H1 (cell line): Measurements from ENCODE around the gene NXT1. TPM values are rescaled to one million over a fixed set of nuclear protein-coding genes. Genes with fewer than 3 reads are reported as not detected.

Experiments
- CTCF ChIA-PET: fragments of 300-600 bp; sonication (Branson Sonifier 250); formaldehyde crosslinking; loops from one replicate; lab custom pipeline; 2021; ENCODE audit not compliant: partially characterized antibody; lab: Charles Lee
- POLR2A ChIA-PET: fragments of 300-600 bp; sonication (Branson Sonifier 250); formaldehyde crosslinking; loops from one replicate; lab custom pipeline; 2021; ENCODE audit warnings: inconsistent platforms; ENCODE audit not compliant: partially characterized antibody; lab: Charles Lee
- DNase-seq, 2 experiments: peaks; one replicate each; pipeline versions ENCODE4 v3.0.0 to v3.0.0-alpha.2; 2010 to 2022; ENCODE audit warnings: low spot score in 2 of 2, low read depth in 1 of 2, mixed read lengths in 1 of 2
- FAIRE-seq: peaks from 2 replicates; lab custom pipeline; 2011; peaks lifted over from hg19 to GRCh38; lab: Jason Lieb, UNC
- H2AFZ ChIP-seq: 2 replicates; pipeline ENCODE4 v1.8.1; 2012; ENCODE audit warnings: low read length, inconsistent platforms
- H2AK5ac ChIP-seq: 2 replicates; pipeline ENCODE4 v1.6.1; 2013; ENCODE audit warnings: low read depth, low read length
- H2BK120ac ChIP-seq: replicated peaks from 2 replicates; pipeline ENCODE3; 2013; ENCODE audit warnings: low read depth, low read length, inconsistent platforms
- H2BK12ac ChIP-seq: 2 replicates; pipeline ENCODE4 v1.6.1; 2013; ENCODE audit warnings: low read depth, low read length
- H2BK15ac ChIP-seq: 2 replicates; pipeline ENCODE4 v1.6.1; 2013; ENCODE audit warnings: low read length
- H2BK20ac ChIP-seq: 2 replicates; pipeline ENCODE4 v1.6.1; 2013; ENCODE audit warnings: low read length
- H2BK5ac ChIP-seq: 2 replicates; pipeline ENCODE4 v1.6.1; 2013; ENCODE audit warnings: low read depth, low read length
- H3K14ac ChIP-seq: 2 replicates; pipeline ENCODE4 v1.6.1; 2013; ENCODE audit warnings: inconsistent platforms; ENCODE audit not compliant: insufficient read length
- H3K18ac ChIP-seq: 2 replicates; pipeline ENCODE4 v1.6.1; 2013; ENCODE audit warnings: low read length; ENCODE audit errors: extremely low read depth
- H3K23ac ChIP-seq: 2 replicates; pipeline ENCODE4 v1.6.1; 2013; ENCODE audit warnings: inconsistent platforms; ENCODE audit not compliant: insufficient read length
- H3K23me2 ChIP-seq: 2 replicates; pipeline ENCODE4 v1.6.1; 2013; ENCODE audit warnings: low read depth, low read length
- H3K27ac ChIP-seq: 2 replicates; pipeline ENCODE4 v1.6.1; 2011; ENCODE audit warnings: low read depth, low read length, inconsistent platforms
- H3K27me3 ChIP-seq, 4 experiments: replicated peaks in 1 of 4; 1 replicate in 1 of 4; 2 replicates in 3 of 4; pipeline versions ENCODE4 v1.6.1 to v1.8.1; 2011 to 2013; ENCODE audit warnings: low read length in 3 of 4, mild to moderate bottlenecking in 3 of 4, inconsistent platforms in 2 of 4, mixed read lengths in 2 of 4, moderate library complexity in 1 of 4; ENCODE audit not compliant: control insufficient read depth in 3 of 4, insufficient read depth in 3 of 4; ENCODE audit errors: extremely low read depth in 1 of 4
- H3K36me3 ChIP-seq, 4 experiments: 2 replicates each; pipeline versions ENCODE4 v1.6.1 to v1.8.1; 2011 to 2013; ENCODE audit warnings: mild to moderate bottlenecking in 4 of 4, low read length in 3 of 4, moderate library complexity in 2 of 4, control low read depth in 1 of 4, inconsistent platforms in 1 of 4; ENCODE audit not compliant: insufficient read depth in 4 of 4, control insufficient read depth in 2 of 4
- H3K4ac ChIP-seq: replicated peaks from 2 replicates; pipeline ENCODE3; 2013; ENCODE audit warnings: low read length, low read depth, mixed read lengths, inconsistent platforms; ENCODE audit not compliant: insufficient read length
- H3K4me1 ChIP-seq, 4 experiments: replicated peaks in 1 of 4; 1 replicate in 1 of 4; 2 replicates in 3 of 4; pipeline versions ENCODE4 v1.6.1 to v1.8.1; 2011 to 2013; ENCODE audit warnings: low read length in 3 of 4, inconsistent platforms in 2 of 4, mixed read lengths in 1 of 4; ENCODE audit not compliant: insufficient read depth in 4 of 4, control insufficient read depth in 3 of 4
- H3K4me2 ChIP-seq, 2 experiments: 2 replicates each; pipeline versions ENCODE4 v1.6.1 to v1.8.1; 2011 to 2013; ENCODE audit warnings: low read depth in 2 of 2, low read length in 2 of 2, control low read depth in 1 of 2, inconsistent platforms in 1 of 2, mild to moderate bottlenecking in 1 of 2; ENCODE audit not compliant: insufficient read depth in 1 of 2
- H3K4me3 ChIP-seq, 4 experiments: fragments of 200-600, 300-600 bp in 1 of 4; sonication (generic), shearing (Covaris generic), sonication (Bioruptor Twin) in 1 of 4; 2 replicates each; pipeline versions ENCODE4 v1.5.1 to v1.8.1; 2011 to 2016; ENCODE audit warnings: low read length in 4 of 4, low read depth in 3 of 4, control low read depth in 2 of 4, inconsistent platforms in 2 of 4, mild to moderate bottlenecking in 2 of 4, mixed read lengths in 1 of 4, moderate library complexity in 1 of 4; ENCODE audit not compliant: insufficient read depth in 2 of 4; ENCODE audit errors: extremely low read depth in 1 of 4
- H3K56ac ChIP-seq: replicated peaks from 2 replicates; pipeline ENCODE3; 2013; ENCODE audit warnings: low read depth, mild to moderate bottlenecking, mixed read lengths, low read length, inconsistent platforms; ENCODE audit not compliant: insufficient read length
- H3K79me1 ChIP-seq: 2 replicates; pipeline ENCODE4 v1.6.1; 2013; ENCODE audit warnings: low read depth, low read length, control low read depth
- H3K79me2 ChIP-seq, 2 experiments: 2 replicates each; pipeline versions ENCODE4 v1.6.1 to v1.8.1; 2012 to 2013; ENCODE audit warnings: low read length in 2 of 2, mild to moderate bottlenecking in 2 of 2, inconsistent platforms in 1 of 2; ENCODE audit not compliant: insufficient read depth in 2 of 2, control insufficient read depth in 1 of 2
- H3K9ac ChIP-seq, 4 experiments: replicated peaks in 1 of 4; 1 replicate in 1 of 4; 2 replicates in 3 of 4; pipeline versions ENCODE4 v1.6.1 to v1.8.1; 2011 to 2013; ENCODE audit warnings: low read depth in 3 of 4, low read length in 3 of 4, control low read depth in 2 of 4, mild to moderate bottlenecking in 2 of 4, moderate library complexity in 2 of 4, inconsistent platforms in 1 of 4; ENCODE audit errors: extremely low read depth in 1 of 4
- H3K9me3 ChIP-seq, 2 experiments: 2 replicates each; pipeline versions ENCODE4 v1.6.1 to v1.8.1; 2012 to 2013; ENCODE audit warnings: mild to moderate bottlenecking in 2 of 2, moderate library complexity in 2 of 2, control low read depth in 1 of 2, inconsistent platforms in 1 of 2, low read depth in 1 of 2, low read length in 1 of 2, mixed read lengths in 1 of 2; ENCODE audit not compliant: insufficient read depth in 2 of 2
- H4K20me1 ChIP-seq, 2 experiments: replicated peaks in 1 of 2; 2 replicates each; pipeline versions ENCODE3 to v1.8.1; 2011 to 2013; ENCODE audit warnings: inconsistent platforms in 2 of 2, low read length in 2 of 2, mild to moderate bottlenecking in 1 of 2; ENCODE audit not compliant: insufficient read depth in 2 of 2, control insufficient read depth in 1 of 2
- H4K5ac ChIP-seq: 2 replicates; pipeline ENCODE4 v1.6.1; 2013; ENCODE audit warnings: low read length, low read depth, mixed read lengths, inconsistent platforms; ENCODE audit not compliant: insufficient read length
- H4K8ac ChIP-seq: 2 replicates; pipeline ENCODE4 v1.8.0; 2013; ENCODE audit warnings: mild to moderate bottlenecking, moderate library complexity, low read length, inconsistent platforms; ENCODE audit not compliant: insufficient read depth; ENCODE audit errors: extremely low read depth
- H4K91ac ChIP-seq: replicated peaks from 2 replicates; pipeline ENCODE3; 2013; ENCODE audit warnings: low read length, mixed read lengths, inconsistent platforms; ENCODE audit not compliant: insufficient read length
- BRCA1 ChIP-seq: IDR thresholded peaks from 2 replicates; pipeline ENCODE4 v1.6.1; 2012; ENCODE audit warnings: low read depth, low read length, improper control_type of control experiment
- CEBPB ChIP-seq: IDR thresholded peaks from 2 replicates; pipeline ENCODE4 v1.6.1; 2012; ENCODE audit warnings: low read depth, low read length
- HDAC2 ChIP-seq, 2 experiments: fragments of 300-600 bp in 1 of 2; sonication (generic) in 1 of 2; IDR thresholded peaks; 2 replicates each; pipeline ENCODE4 v1.6.1; 2011 to 2012; ENCODE audit warnings: low read depth in 2 of 2, low read length in 2 of 2, mild to moderate bottlenecking in 2 of 2, moderate library complexity in 2 of 2, borderline replicate concordance in 1 of 2, inconsistent platforms in 1 of 2
- MAFK ChIP-seq: IDR thresholded peaks from 2 replicates; pipeline ENCODE4 v1.6.1; 2012; ENCODE audit warnings: low read depth, mild to moderate bottlenecking, improper control_type of control experiment, low read length
- NANOG ChIP-seq: IDR thresholded peaks from 2 replicates; pipeline ENCODE4 v1.6.1; 2011; ENCODE audit warnings: low read length, low read depth, mild to moderate bottlenecking, inconsistent platforms; ENCODE audit not compliant: insufficient read depth, poor library complexity, severe bottlenecking
- POU5F1 ChIP-seq: IDR thresholded peaks from 2 replicates; pipeline ENCODE4 v1.6.1; 2011; ENCODE audit warnings: low read depth, mild to moderate bottlenecking, low read length, moderate library complexity
- TAF7 ChIP-seq: optimal IDR thresholded peaks from 2 replicates; pipeline ENCODE3; 2011; ENCODE audit warnings: low read depth, mild to moderate bottlenecking, inconsistent platforms, low read length, moderate library complexity, borderline replicate concordance
- TCF12 ChIP-seq: IDR thresholded peaks from 2 replicates; pipeline ENCODE4 v1.6.1; 2011; ENCODE audit warnings: low read depth, mild to moderate bottlenecking, low read length
- USF2 ChIP-seq: IDR thresholded peaks from 2 replicates; pipeline ENCODE4 v1.6.1; 2011; ENCODE audit warnings: low read length, improper control_type of control experiment
- YY1 ChIP-seq: IDR thresholded peaks from 2 replicates; pipeline ENCODE4 v1.6.1; 2011; ENCODE audit warnings: low read depth, mild to moderate bottlenecking, low read length
- WGBS, 2 experiments: shearing (Covaris generic) in 1 of 2; methylation state at CpG; one replicate each; pipeline versions ENCODE4 v1.1.6 to v1.1.7; 2013 to 2015; ENCODE audit warnings: low lambda C conversion rate in 2 of 2, mixed read lengths in 2 of 2, inconsistent platforms in 1 of 2, low coverage in 1 of 2, missing lambda C conversion rate in 1 of 2; ENCODE audit not compliant: insufficient replicate concordance in 2 of 2, insufficient coverage in 1 of 2, insufficient read length in 1 of 2; ENCODE audit errors: extremely low coverage in 1 of 2, missing lambda C conversion rate in 1 of 2; 5-methylcytosine and 5-hydroxymethylcytosine counted together
- polyA plus RNA-seq, 7 experiments: library from polyadenylated mRNA; depleted of rRNA in 3 of 7; stranded (reverse) in 5 of 7; unstranded in 2 of 7; fragments of >200 nt in 5 of 7; fragments of 200-250 nt in 2 of 7; gene quantifications; 1 replicate in 5 of 7; 2 replicates in 1 of 7; 4 replicates in 1 of 7; pipeline versions ENCODE4 v1.2.1 to v1.2.3, GENCODE V29; 2011 to 2013; ENCODE audit warnings: missing spikeins in 2 of 7, mixed read lengths in 2 of 7
- total RNA-seq: library from RNA; stranded (reverse); fragmentation: NEBNext Ultra II Directional; extraction: Animal tissue kit (Norgen Biotek cat#: 25700); gene quantifications from 2 replicates; pipeline ENCODE4 v1.2.1, GENCODE V29; 2021

NXT1 gene
- total and polyA plus RNA-seq, 2 of the 8 experiments (the other 6 are each of a cell fraction or from before 2014, with no cell fraction given) = 23.1 to 26.5 TPM

DNA sequence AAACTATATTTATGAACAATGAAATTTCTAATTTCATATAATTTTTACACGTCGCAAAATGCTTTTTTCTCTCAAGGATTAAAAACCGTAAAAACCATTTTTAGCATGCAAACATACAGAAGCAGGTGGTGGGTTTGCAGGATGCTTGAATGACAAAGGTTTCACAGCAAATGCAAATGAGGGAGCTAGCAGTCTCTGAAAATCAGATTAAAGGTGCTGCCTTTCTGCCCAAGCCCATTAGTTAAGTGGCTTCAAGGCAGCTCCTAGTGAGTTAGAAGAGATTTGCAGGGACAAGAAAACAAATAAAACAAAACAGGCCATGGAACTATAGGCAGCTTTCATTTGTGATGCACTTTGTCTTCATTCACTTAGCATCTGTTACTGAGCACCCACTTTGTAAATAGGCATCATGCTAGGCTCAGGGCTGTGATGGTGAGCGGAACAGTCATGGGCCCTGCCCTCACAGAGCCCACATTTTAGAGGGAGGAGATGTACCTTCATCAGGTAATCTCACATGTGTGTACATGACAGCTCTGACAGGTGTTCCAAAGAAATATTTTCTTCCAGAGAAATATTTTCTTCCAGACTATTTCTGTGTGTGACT, 41.2 kb downstream of the NXT1 start:
- Histone ChIP-seq H2BK12ac (no peak overlapping the region), H3K4me1 (peaks cover 0 to 14% (median 10%) of the 10 kb centered on the region in 4 experiments; a peak in 6 of 7 replicates), H3K9me3 (no peaks in the 10 kb centered on the region), H4K20me1 (no peaks in the 10 kb centered on the region), H2BK15ac (no peak overlapping the region), H3K36me3 (peaks cover 0 to 31% (median 20%) of the 10 kb centered on the region in 4 experiments; a peak in 6 of 8 replicates), H3K4me3 (peak overlapping the region in 1 of 4 experiments; percentile 14; a peak in 2 of 8 replicates), H3K4me2 (peak overlapping the region; percentile 30 to 42; a peak in 2 of 4 replicates), H3K56ac (no peak overlapping the region), H3K4ac (no peak overlapping the region), H3K23me2 (no peaks in the 10 kb centered on the region; the same call in 1 of the 2 replicates), H4K5ac (no peak overlapping the region), H4K8ac (no peak overlapping the region), H3K27ac (no peak overlapping the region), H3K23ac (no peak overlapping the region), H2AFZ (no peak overlapping the region), H3K18ac (no peak overlapping the region), H2BK120ac (no peak overlapping the region), H3K14ac (no peak overlapping the region), H3K79me1 (peaks cover 4% of the 10 kb centered on the region; the same call in 1 of the 2 replicates), H4K91ac (no peak overlapping the region), H3K9ac (no peak overlapping the region), H2BK5ac (no peak overlapping the region), H2AK5ac (no peak overlapping the region), H3K27me3 (no peaks in the 10 kb centered on the region), H2BK20ac (no peak overlapping the region), H3K79me2 (peaks cover 0 to 18% of the 10 kb centered on the region in 2 experiments; a peak in 3 of 4 replicates)
- POLR2A ChIA-PET = interaction anchor here (0.6 to 2.0 kb wide), 5 partner anchors 10 to 358 kb away, joined by 3 to 5 read pairs (median 4); partner anchors contain the start of gene NAPB
- DNase-seq (no peak), FAIRE-seq (peak; percentile 66)
- CTCF ChIA-PET = interaction anchor here (0.6 to 1.8 kb wide), 6 partner anchors 17 to 215 kb away, joined by 3 to 5 read pairs (median 4); no protein-coding TSS in a partner anchor
- WGBS, 2 experiments = 50% methylated on average over 4 of the region's 4 CpGs; no CpG with 5 or more reads in 1 of the 2 experiments
- no peak for TF ChIP-seq TAF7
- no peak for TF ChIP-seq CEBPB
- TF ChIP-seq YY1 = no peak
- 0 out of 4 replicates have a peak, but pooled peaks of 1 of the 2 experiments have one; percentile 22 for TF ChIP-seq HDAC2 (IDR thresholded peaks at IDR 0.05; ENCODE audit: borderline replicate concordance in 1 of 2, low read depth in 2 of 2, low read length in 2 of 2)
- peak; percentile 35; the same call in 1 of the 2 replicates for TF ChIP-seq POU5F1
- no peak for TF ChIP-seq USF2
- TF ChIP-seq NANOG = peak; percentile 56
- no peak for TF ChIP-seq MAFK
- 0 out of 2 replicates have a peak, but pooled peaks have one; percentile 7 for TF ChIP-seq TCF12
- TF ChIP-seq BRCA1 = no peak
